ENCODE data around the gene COL23A1.
"Not testable (repeated sequence)": the region's sequence is repeated elsewhere in the genome, so short reads cannot be mapped to it uniquely, and the experiment has no call there.

Gene COL23A1

DNA sequence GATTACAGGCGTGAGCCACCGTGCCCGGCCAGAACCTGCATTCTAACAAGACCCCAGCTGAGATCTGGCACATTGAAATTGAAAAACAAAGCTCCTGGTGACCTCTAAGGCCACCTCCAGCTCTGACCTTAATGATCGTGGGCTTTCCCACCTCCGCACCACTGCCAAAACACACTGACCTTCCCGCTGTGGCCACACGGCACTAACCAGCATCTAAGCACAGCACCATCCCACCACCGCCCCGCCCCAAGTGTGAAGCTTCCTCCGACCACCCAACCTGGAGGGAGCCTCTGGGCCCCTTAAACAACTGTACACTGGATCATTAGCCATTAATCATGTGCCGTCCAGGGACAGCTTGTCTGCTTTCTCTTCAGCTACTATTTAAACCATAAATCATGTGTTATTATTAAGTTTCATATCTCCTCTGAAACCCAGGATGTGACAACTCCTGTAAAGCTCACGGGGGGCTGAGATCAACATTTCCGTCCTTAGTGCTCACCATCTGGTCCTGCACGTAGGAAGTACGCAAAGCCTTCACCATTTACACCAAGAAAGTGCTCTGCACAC, 80.6 kb downstream of the COL23A1 start:
- no peak for DNase-seq (ENCODE audit: low read depth, low spot score)

DNA sequence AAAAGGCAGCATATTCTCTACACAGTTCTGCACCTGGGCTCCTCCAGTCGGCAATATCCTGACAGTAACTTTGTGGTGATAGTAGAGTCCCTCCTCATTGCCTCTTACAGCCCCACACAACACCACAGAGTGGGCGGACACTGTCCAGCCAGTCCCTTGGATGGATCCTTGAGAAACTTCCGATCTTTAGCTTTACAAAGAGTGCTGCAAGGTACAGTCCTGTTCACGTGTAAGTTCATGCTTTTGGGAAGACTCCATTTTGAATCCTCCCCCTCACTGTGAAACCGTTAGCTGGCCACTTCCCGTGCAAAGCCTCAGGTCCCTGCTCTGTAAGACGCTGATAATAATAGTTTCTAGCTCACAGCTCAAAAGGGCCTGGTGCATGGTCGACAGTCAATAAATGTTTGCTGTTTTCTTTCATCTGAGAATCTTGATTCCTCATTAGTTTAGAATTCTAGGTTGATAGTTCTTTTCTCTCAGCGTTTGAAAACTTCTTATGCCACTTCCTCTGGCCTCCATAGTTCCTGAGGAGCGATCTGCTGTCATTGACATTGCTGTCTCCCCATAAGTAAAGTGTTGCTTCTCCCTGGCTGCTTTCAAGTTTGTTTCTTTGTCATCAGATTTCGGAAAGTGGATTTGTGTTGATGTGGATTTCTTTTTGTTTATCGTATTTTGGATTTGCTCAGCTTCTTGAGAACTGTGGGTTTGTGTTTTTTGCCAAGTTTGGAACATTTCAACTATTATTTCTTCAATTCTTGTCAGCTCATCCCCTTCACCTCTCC, 82.9 kb downstream of the COL23A1 start:
- no peak for DNase-seq (ENCODE audit: low read depth, low spot score)

DNA sequence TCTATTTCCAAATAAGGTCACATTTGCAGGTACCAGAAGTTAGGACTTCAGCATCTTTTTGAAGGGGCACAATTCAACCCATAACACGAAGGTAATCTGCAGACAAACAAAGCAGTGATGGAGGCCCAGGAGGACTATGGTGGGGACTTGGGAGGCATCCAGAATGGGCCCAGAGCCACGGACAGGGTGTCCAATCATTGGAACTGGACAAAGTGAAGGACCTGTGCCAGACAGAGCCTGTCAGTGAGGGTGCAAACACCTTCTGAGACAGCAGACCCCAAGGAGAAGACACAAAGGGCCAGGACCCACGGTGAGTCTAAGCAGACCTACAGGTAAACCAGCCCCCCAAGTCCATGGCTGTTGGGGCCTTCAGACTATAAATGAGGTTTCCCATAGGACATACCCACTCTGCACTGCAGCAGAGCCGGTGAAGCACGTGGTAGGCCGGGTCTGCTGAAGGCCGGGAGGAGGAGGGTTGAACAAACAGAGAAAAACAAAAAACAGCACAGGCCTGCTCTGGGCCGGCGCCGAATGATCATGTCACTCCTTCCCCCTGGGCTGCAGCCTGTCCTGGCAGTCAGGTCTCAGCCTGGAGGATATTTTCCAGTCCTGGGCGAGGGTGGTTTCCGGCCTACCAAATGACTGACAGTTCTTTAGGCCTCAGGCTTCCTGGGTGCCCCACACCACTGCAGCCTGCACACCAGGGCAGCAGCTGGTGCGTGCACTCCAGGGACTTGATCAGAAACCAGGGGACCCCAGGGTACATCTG, 84.4 kb downstream of the COL23A1 start:
- no peak for DNase-seq (ENCODE audit: low read depth, low spot score)

DNA sequence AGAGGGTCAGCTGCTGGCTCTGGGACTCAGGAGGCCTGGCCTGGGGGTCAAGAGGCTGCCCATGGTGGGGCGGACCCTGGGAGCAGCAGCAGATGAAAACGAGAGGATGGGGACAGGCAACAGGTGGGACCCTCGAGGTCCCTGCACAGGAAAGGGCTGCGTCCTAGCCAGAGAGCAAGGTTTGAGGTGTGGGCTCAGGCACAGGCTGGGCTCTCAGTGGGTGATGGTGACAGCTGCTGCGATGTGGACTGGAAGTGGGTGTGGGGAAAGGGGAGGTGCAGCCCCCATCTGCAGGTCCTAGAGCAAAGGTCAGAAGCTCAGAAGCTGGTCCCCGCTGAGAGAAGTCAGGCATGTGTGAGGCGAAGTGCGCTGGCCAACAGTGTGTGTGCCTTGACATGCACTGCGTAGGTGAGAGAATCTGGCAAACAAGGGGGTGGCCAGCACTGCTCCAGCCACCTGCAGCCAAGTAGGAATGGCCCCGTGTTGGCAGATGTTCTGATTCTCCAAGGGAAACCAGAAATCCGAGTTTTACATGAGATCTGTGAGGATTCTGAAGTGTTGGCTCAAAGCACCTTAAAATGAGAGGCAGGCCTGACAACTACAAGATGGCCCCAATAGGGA, 85.7 kb downstream of the COL23A1 start:
- DNase-seq (ENCODE audit: low read depth, low spot score): no peak

DNA sequence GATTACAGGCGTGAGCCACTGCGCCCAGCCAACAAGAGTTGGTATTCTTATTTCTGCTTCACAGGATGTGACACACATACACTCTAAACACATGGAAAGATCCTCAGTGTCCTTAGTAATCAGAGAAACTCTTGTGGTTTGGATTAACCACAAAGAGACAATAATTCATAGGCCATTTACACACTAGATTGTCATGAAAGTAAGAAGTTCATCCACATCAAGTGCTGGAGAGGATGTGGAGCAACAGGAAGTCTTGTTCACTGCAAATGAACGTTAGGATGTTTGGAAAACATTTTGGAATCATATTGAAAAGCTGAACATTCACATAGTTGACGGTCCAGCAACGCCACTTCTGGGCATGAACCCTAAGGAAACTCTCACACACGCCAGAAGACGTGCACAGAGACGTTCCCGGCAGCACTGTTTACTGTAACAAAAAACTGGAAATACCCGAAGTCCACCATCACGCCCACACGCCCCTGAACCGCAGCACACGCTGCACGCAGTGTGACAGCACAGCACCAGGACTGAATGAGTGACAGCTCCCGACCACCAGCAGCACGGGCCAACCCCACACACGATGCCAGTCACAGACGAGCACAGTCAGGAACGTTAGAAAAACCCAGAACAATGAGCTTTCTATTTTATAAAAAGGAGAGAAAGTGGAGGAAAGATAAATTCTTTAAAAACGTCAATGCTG, 87.6 kb downstream of the COL23A1 start:
- DNase-seq (ENCODE audit: low read depth, low spot score): no peak

DNA sequence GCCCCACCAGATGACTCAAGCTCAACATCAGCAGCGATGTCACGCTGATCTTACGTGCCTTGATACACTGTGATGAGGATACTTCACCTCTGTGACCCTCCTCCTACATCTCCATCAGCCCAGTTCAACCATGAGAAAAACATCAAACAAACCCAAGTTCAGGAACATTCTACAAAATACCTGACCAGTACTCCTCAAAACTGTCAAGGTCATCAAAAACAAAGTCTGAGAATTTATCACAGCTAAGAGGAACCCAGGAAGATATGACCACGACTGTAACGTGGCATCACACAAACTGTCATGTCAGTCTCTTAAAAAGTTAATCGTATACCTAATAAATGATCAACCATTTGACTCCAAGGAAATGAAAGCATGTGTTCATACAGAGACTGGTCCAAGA, 90.8 kb downstream of the COL23A1 start:
- no peak for DNase-seq (ENCODE audit: low read depth, low spot score)

DNA sequence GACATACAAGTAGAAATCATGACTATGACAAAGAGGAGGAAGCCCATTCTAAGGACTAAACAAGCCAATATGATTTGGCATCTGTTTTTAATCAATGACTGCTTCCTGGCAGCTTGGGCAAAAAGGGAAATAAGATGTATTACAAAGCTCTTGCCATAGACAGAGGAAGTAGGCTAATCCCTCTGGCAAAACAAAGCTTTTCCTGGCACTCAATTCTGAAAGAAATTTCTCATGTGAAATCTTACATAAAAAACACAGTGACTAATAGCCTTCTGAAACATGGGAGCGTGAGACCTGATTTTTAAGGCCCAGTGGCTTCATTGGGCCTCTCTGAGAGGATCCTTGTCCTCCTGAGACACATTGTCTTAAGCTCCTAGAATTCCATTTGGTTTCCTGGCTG, 93.6 kb downstream of the COL23A1 start:
- DNase-seq (ENCODE audit: low read depth, low spot score): no peak

DNA sequence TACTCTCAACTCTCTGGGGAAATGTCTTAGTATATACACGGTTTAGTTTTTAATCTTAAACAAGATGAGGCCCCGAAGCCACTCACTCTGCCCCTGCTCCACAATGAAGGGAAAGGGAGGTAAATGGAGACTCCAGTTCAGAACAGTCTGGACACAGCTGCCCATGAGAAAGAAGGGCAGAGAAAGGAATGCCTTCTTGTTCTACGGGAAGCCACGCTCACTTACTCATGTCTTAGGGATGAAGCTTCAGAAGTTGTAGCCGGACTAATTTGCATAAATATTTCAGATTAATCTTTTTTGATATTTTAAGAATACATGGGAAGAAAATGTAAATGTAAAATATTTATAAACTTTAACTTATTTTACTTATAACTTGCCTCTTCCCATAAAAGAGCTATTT, 94.0 kb downstream of the COL23A1 start:
- DNase-seq (ENCODE audit: low read depth, low spot score): no peak

DNA sequence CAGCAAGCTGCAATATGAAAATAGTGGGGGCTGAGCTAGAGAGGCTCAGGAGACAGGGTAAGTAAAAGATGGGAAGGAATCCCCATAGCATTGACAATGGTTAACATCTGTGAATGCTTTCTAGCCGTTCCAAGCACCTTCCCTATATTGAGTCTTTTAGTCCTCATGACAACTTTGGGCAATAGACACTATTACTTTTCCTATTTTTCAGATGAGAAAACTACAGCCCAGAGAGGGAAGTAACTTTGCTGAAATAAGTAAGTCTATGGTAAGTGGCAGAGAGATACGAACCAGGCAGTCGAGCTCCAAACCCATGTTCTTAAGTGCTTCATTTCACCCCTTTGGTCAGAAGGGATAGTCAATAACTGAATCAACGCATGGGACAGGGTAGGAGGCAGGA, 94.5 kb downstream of the COL23A1 start:
- DNase-seq (ENCODE audit: low read depth, low spot score): no peak

DNA sequence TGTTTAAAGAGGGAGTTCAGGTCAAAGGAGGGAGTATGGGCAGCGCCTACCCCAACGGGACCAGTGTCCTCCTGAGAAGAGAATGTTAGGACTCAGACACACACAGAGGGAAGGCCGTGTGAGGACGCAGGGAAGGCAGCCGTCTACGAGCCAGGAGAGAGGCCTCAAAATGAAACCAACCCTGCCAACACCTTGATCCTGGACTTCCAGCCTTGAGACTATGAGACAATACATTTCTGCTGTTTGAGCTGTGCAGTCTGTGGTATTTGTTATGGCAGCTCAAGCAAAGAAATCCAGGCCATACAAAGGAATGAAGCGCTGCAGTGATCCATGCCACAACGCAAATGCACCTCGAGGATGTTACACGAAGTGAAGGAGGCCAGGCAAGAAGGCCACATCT, 97.9 kb downstream of the COL23A1 start:
- DNase-seq (ENCODE audit: low read depth, low spot score): no peak

DNA sequence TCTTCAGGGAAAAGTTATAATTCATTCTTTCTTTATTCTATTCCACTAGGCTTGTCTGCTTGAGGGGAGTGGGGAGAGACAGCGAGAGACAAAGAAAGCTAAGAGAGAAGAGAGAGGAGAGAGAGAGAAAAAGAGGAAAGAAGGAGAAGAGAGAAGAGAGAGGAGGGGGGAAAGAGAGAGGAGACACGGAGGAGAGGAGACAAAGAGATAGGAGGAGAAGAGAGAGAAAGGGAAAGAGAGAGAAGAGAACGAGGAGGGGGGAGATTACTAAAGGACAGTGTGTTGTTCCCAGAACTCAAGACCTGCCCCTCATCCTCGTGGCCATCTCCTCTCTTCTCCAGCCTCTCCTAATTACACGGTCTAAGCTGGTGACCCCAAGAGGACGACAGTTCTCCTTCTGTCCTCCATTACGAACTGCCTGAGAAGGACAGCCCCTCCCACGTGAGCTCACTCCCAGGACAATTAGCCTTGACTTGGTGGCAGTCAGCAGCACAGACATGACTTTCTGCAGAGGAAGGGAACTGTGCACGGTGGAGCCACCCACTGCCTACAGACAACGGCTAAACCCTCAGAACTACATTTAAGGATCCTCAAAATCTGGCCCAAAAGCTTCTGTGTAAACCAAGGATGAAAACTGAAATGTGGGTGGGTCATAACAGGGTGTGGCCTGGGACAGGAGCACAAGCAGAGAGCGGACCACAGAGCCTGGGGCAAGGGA, 99.1 kb downstream of the COL23A1 start:
- DNase-seq (ENCODE audit: low read depth, low spot score): no peak

DNA sequence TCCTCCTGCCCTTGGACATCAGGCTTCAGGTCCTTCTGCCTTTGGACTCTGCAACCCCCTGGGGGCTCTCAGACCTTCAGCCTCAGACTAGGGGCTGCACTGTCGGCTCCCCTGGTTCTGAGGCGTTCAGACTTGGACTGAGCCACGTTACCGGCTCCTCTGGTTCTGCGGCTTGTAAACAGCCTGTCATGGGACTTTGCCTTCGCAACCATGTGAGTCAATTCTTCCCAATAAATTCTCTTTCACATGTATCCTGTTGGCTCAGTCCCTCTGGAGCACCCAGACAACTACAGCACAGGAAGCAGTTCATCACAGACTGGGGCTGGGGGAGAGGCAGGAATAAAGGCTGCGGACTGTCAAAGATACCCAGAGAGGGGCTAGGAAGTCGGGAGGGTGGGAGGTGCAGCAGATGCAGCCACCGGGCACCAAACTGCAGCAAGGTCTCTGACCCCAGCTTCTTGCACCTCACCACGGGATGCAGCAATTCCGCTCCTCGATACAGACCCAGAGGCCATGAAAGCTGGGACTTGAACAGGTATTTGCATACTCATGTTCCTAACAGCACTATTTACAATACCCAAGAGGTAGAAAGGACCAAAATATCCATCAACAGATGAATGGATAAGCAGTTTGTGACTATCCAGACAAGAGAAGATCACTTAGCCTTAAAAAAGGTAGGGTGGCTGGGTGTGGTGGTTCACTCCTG, 100.8 kb downstream of the COL23A1 start:
- DNase-seq (ENCODE audit: low read depth, low spot score): no peak

DNA sequence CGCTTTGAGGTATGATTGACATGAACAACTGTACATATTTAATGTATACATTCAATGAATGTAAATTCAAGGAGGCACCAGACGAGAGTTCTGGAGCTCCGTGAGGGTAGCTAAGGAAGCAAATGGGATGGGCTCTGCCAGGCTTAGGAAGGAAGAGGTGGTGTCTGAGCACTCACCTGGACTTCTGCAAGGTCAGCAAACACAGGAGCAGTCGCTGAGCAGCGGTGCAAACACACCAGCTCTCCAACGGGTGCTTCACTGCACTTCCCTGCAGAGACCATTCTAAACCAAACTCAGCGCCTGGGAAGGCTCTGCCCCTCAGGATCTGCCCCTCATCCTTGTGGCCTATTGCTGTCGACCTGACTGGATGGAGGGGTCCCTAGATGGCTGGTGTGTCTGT, 101.5 kb downstream of the COL23A1 start:
- no peak for DNase-seq (ENCODE audit: low read depth, low spot score)

DNA sequence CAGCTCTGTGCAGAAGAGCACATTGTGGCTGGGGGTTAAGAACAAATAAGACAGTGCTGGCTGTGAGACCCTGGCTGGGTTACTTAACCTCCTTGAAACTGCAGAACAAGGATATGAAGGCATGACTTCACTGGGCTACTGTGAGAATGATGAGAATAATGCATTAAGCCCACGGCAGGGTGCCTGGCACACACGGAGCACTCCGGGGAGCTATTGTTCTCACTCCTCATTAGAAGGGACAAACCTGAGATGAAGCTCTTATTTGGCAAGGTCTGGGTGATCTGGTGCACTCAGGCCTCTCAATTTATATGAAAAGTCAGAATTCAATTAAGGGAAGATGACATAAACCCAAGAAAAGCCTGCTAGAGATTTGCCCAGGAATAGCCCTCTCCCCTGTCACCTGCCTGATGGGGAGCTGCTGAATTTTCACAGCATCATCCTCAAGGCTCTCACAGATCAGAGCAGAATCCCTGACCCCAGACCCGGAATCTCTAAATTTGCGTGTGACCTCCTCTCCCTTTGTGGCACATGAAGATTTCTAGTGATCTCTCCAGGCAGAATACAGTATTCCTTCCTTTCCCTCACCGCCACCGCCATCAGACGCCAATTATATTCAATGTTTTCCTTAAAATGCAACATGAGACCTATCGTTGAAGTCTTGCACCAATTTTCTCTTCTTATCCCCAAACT, 102.1 kb downstream of the COL23A1 start:
- no peak for DNase-seq (ENCODE audit: low read depth, low spot score)

DNA sequence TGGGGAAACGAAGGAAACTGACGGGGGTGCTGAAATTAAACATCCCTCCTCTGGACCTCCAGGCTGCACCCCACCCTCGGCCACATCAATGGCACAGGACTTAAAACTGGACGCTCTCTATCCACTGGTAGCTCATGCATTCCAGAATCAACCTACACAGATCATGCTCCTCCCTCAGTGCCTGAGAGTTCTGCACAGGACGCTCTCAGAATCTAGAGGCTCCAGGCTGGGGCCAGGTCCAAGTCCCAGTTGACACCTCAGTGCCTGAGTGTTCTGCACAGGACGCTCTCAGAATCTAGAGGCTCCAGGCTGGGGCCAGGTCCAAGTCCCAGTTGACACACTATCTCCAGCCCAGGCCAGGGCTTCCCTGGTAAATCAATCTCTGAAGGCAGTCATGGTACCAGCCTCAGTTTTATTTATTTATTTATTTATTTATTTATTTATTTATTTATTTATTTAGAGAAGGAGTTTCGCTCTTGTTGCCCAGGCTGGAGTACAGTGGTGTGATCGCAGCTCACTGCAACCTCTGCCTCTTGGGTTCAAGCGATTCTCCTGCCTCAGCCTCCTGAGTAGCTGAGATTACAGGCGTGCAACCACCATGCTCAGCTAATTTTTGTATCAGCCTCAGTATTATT, 103.2 kb downstream of the COL23A1 start:
- not testable (repeated sequence) for DNase-seq (ENCODE audit: low read depth, low spot score)

DNA sequence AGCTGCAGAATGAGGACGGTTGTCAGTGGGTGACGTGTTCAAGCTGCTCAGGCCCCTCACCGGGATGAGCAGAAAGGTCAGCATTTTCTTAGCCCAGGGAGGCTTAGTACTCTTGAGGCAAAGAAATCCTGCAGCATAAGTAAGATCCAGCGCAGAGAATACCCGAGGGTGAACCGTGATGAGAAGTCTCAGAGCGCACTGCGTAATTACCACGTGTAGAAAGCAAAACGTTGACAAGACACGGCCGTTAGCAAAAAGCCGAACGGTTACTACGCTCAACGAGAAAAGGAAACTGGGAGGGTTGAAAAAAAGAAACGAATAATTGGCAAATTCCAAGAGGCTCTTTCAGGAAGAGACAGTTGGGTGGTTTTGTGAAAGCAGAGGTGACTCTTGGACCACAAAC, 104.0 kb downstream of the COL23A1 start:
- DNase-seq (ENCODE audit: low read depth, low spot score): no peak

DNA sequence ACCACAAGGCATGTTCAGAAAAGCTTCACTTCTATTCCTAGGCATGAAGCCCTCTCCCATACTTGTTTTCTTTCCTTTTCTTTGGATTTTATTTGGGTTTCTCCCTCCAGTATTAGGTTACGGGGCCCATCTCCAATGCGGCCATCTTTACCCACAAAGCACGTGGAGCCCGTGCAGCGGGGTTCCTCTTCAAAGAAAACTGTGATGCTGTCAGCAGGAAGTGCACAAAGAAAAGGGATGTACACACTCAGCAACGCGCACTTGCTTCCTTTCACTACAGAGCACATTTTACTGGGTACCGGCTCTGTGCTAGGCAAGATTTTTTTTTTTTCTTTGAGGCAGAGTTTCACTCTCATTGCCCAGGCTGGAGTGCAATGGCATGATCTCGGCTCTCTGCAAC, 106.6 kb downstream of the COL23A1 start:
- no peak for DNase-seq (ENCODE audit: low read depth, low spot score)

DNA sequence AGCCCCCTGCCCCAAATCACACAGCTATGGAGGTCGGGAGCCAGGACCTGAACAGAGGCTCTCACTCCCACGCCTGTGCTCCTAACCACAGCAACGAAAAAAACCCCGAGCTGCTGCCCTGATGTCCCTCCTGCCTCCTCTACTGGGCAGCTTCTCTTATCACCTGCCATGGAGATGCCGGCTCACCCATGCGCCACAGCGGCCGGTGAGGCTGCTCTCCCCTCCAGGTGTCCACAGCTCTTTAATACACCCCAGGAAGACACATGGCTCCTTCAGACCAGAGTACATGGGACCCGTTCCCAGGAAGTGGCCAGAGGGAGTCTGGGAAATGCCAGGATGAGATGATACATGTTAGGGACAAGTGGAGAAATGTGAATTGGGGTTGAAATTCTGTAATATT, 110.9 kb downstream of the COL23A1 start:
- DNase-seq (ENCODE audit: low read depth, low spot score): no peak

DNA sequence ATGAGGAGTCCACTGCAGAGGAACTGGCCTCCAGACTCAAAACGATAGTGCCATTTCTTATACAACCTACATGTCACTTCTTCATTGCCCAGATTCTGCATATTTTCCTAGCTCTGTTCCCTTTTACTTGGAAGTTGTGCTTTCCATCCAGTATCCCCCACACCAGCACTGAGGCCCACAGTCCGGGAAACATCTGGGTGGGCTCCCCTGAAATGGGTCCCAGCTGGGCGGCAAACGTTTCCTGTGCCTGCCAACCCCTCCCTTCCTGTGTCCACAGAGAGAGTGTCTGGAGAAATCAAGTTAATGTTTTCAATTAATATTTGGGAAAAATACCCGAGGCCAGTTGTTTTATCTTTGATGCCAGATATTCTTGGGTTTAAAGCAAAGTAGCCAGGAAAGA, 111.8 kb downstream of the COL23A1 start:
- DNase-seq (ENCODE audit: low read depth, low spot score): no peak

Data from smooth muscle cell of the brain vasculature (primary cell).